Vagina (tissue), 2 donors: ENCODE data around the gene PRKAR1B. TPM values are rescaled to one million over a fixed set of nuclear protein-coding genes. Genes with fewer than 3 reads are reported as not detected.

Source experiments
- DNase-seq, 2 donors: peaks; one replicate each; pipeline ENCODE4 v3.0.0-alpha.2; 2017; ENCODE audit errors: extremely low spot score in 2 of 2
- H3K27ac ChIP-seq: fragments of 200-600 bp; sonication (generic); one replicate; pipeline ENCODE4 v1.5.1; 2019
- H3K27me3 ChIP-seq: fragments of 200-600 bp; sonication (generic); one replicate; pipeline ENCODE4 v1.5.1; 2019
- H3K36me3 ChIP-seq, 2 donors: fragments of 200-600 bp; sonication (generic); one replicate each; pipeline ENCODE4 v1.5.1; 2017 to 2019
- H3K4me1 ChIP-seq: fragments of 200-600 bp; sonication (generic); one replicate; pipeline ENCODE4 v1.5.1; 2019
- H3K4me3 ChIP-seq, 2 donors: fragments of 200-600 bp; sonication (generic); 1 replicate in 1 of 2; 2 replicates in 1 of 2; pipeline ENCODE4 v1.5.1; 2016 to 2019
- H3K9me3 ChIP-seq: fragments of 200-600 bp; sonication (generic); one replicate; pipeline ENCODE4 v1.5.1; 2019
- CTCF ChIP-seq, 3 experiments: fragments of 450-650 bp in 2 of 3; fragments of 200-600 bp in 1 of 3; sonication (generic) in 1 of 3; IDR thresholded peaks; one replicate each; pipeline ENCODE4 v1.5.1; 2017 to 2019; ENCODE audit warnings: antibody characterized with exemption in 3 of 3, mild to moderate bottlenecking in 2 of 3, moderate library complexity in 2 of 3
- POLR2A ChIP-seq, 2 donors: fragments of 450-650 bp; IDR thresholded peaks; one replicate each; pipeline ENCODE4 v1.6.1; 2017; ENCODE audit warnings: antibody characterized with exemption in 2 of 2, mild to moderate bottlenecking in 2 of 2, moderate library complexity in 2 of 2
- POLR2AphosphoS5 ChIP-seq, 2 donors: sonication (generic); formaldehyde crosslinking; IDR thresholded peaks; one replicate each; pipeline ENCODE4 v1.9.0; 2017; ENCODE audit warnings: antibody characterized with exemption in 2 of 2, mild to moderate bottlenecking in 2 of 2, low read depth in 1 of 2; ENCODE audit not compliant: insufficient read depth in 1 of 2
- intact Hi-C: fragments of 100-400 bp; cut with DNase I; formaldehyde crosslinking; loops from one replicate; pipeline ENCODE4 v1.15.1; 2023
- total RNA-seq: library from RNA; depleted of rRNA; stranded (reverse); fragments of >200 nt; gene quantifications from one replicate; pipeline ENCODE4 v1.2.3, GENCODE V29; 2016

The PRKAR1B gene
- total RNA-seq, 1 donor from 2014 or later = 31.4 TPM

GRCh38 chr7:732556-732955, 5.5 kb upstream of the PRKAR1B start:
- no peak overlapping the region for H3K4me3 ChIP-seq
- intact Hi-C loops = no loop called here
- no peaks in the 10 kb centered on the region for H3K27me3 ChIP-seq
- H3K27ac ChIP-seq = no peak overlapping the region
- TF ChIP-seq CTCF (IDR thresholded peaks at IDR 0.05) = no peak
- TF ChIP-seq POLR2AphosphoS5 (IDR thresholded peaks at IDR 0.05; ENCODE audit: insufficient read depth in 1 of 2, low read depth in 1 of 2) = no peak
- TF ChIP-seq POLR2A (IDR thresholded peaks at IDR 0.05) = no peak
- H3K4me1 ChIP-seq = peaks cover 20% of the 10 kb centered on the region
- DNase-seq = no peak
- H3K36me3 ChIP-seq = peaks cover 0 to 43% of the 10 kb centered on the region in 2 donors
- peaks cover 11% of the 10 kb centered on the region for H3K9me3 ChIP-seq

GRCh38 chr7:732094-732541, 5.0 kb upstream of the PRKAR1B start:
- H3K4me3 ChIP-seq = no peak overlapping the region
- H3K27ac ChIP-seq = no peak overlapping the region
- peaks cover 0 to 43% of the 10 kb centered on the region in 2 donors for H3K36me3 ChIP-seq
- DNase-seq = no peak
- peaks cover 23% of the 10 kb centered on the region for H3K4me1 ChIP-seq
- no peak for TF ChIP-seq POLR2AphosphoS5 (IDR thresholded peaks at IDR 0.05; ENCODE audit: insufficient read depth in 1 of 2, low read depth in 1 of 2)
- no peak for TF ChIP-seq POLR2A (IDR thresholded peaks at IDR 0.05)
- TF ChIP-seq CTCF (IDR thresholded peaks at IDR 0.05) = no peak
- H3K9me3 ChIP-seq = peaks cover 11% of the 10 kb centered on the region
- H3K27me3 ChIP-seq = no peaks in the 10 kb centered on the region
- intact Hi-C loops = no loop called here

GRCh38 chr7:731440-732085, 4.5 kb upstream of the PRKAR1B start:
- H3K4me3 ChIP-seq = no peak overlapping the region
- intact Hi-C loops = no loop called here
- H3K27me3 ChIP-seq = no peaks in the 10 kb centered on the region
- DNase-seq = no peak
- peaks cover 11% of the 10 kb centered on the region for H3K9me3 ChIP-seq
- H3K27ac ChIP-seq = no peak overlapping the region
- peaks cover 23% of the 10 kb centered on the region for H3K4me1 ChIP-seq
- TF ChIP-seq POLR2A (IDR thresholded peaks at IDR 0.05) (no peak), CTCF (IDR thresholded peaks at IDR 0.05) (no peak)
- H3K36me3 ChIP-seq = peaks cover 0 to 43% of the 10 kb centered on the region in 2 donors

GRCh38 chr7:730501-731439, 3.7 kb upstream of the PRKAR1B start:
- peaks cover 0 to 43% of the 10 kb centered on the region in 2 donors for H3K36me3 ChIP-seq

More at GRCh38 chr7:730501-731439, 3.7 kb upstream of the PRKAR1B start:
- H3K4me3 ChIP-seq = no peak overlapping the region
- intact Hi-C loops = no loop called here
- peaks cover 11% of the 10 kb centered on the region for H3K9me3 ChIP-seq
- H3K27me3 ChIP-seq = no peaks in the 10 kb centered on the region
- H3K4me1 ChIP-seq = peaks cover 29% of the 10 kb centered on the region
- TF ChIP-seq POLR2AphosphoS5 (IDR thresholded peaks at IDR 0.05; ENCODE audit: insufficient read depth in 1 of 2, low read depth in 1 of 2) = no peak
- no peak for TF ChIP-seq POLR2A (IDR thresholded peaks at IDR 0.05)
- no peak for TF ChIP-seq CTCF (IDR thresholded peaks at IDR 0.05)
- H3K27ac ChIP-seq = no peak overlapping the region
- DNase-seq = no peak
